ENCODE measurements around the gene CTNND2.
"Not testable (repeated sequence)": the region's sequence is repeated elsewhere in the genome, so short reads cannot be mapped to it uniquely, and the experiment has no call there.

Gene CTNND2

GRCh38 chr5:11656916-11657315 is 247.3 kb downstream of the CTNND2 start:
- no peak for FAIRE-seq

DNA sequence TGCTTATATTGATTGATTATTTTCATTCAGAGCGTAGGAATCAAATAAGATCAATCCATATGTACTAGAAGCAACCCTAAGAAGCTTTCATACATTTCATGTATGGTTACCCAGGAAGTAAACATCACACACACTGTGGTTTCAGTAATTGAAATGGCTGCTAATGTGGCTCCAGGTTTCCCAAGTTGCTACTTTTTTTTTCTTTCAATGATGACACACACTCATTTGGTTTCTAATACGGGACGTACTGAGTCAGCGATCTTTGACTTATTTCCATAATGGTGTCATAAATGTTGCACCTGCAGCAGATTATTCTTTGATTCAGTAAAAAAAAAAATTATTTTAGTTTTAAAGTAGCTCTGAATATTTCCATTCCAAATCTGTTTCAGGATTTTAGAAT is 248.6 kb downstream of the CTNND2 start:
- FAIRE-seq = no peak

- no peak for FAIRE-seq
These were observed 253.3 kb downstream of the CTNND2 start for GRCh38 chr5:11650936-11651335.

DNA sequence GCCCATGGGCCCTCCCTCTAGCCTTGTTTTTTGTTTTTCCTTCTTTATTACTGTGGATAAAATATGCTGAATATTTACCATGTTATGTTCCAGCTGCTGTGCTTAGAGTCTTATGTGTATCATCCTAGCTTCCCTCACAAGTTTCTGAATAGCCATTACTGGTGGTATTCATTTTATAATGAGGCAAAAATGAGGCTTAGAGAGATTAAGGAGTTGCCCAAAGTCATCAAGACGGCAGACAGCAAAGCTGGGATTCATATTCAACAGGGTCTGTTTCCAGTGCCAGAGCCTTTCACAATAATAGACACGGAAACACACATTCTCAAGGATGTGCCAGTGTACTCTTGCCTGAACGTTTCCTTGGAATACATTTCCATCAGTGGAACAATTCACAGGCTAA is 258.1 kb downstream of the CTNND2 start:
- no peak for FAIRE-seq

GRCh38 chr5:11642438-11642837 is 261.8 kb downstream of the CTNND2 start:
- FAIRE-seq = no peak

DNA sequence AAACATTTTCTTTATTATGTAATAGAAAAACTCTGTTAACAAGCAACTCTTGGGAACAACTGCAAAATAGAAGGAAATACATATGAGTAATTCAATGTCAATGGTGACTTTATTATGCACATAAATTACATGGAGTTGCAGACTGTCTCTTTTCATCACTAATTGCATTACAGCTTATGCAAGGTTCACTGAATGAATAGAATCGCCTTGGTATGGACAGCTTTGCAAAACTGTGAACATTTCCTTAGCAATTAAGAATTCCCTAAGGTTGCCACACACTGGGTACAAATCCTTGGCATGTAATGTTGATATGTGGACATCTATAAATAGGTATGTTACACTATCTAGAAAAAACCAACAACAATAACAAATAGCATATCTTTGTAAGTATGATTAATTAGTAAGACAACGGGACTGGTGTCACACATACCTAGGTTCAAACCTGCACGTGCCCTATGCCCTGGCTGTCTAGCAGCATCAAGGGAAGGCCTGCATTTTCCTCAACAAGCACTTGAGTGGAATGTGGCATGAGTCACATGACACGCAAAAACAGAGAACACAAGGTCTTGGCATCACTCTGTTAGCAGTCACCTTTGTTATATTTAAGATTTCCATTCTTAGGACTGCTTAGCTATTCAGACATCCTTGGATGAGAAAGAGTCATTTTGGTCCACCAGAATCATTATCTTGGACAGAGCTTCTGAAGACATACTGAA is 263.9 kb downstream of the CTNND2 start:
- no peak for FAIRE-seq

DNA sequence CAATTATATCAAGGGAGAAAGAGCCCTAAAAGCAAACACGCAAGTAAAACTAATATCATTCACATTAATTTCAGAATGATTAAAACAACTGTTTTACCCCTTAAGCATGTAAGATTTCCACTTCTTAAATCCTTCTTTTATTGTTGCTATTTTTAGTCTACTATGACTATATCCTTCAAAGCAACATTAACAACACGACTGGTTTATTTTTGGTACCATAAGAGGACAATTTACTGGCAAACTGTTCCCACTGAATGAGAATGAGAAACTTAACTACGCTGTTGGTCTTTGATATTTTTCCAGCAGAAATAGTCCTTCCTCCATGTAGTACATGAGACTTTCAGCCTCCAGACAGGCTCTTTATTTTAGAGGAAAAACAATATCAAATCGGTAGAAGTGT is 281.5 kb downstream of the CTNND2 start:
- FAIRE-seq = no peak

DNA sequence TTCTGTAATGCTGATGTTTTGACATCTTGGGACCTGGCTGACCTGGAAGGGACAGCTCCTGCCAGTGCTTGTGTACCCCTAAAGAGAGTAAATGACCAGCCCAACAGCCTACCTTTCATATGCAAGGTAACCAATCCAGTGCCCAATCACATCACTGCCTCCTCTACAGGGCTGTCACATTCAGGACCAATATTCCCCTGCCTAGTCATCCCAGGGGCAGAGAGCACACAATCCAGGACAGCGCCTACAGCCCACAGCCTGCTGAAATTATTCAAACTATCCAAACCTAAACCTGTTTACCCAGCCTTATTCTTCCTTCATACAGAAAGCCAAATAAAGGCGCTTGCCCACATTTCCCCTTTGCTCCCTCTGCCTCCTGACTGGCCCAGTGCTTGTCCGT is 284.1 kb downstream of the CTNND2 start:
- FAIRE-seq = no peak

DNA sequence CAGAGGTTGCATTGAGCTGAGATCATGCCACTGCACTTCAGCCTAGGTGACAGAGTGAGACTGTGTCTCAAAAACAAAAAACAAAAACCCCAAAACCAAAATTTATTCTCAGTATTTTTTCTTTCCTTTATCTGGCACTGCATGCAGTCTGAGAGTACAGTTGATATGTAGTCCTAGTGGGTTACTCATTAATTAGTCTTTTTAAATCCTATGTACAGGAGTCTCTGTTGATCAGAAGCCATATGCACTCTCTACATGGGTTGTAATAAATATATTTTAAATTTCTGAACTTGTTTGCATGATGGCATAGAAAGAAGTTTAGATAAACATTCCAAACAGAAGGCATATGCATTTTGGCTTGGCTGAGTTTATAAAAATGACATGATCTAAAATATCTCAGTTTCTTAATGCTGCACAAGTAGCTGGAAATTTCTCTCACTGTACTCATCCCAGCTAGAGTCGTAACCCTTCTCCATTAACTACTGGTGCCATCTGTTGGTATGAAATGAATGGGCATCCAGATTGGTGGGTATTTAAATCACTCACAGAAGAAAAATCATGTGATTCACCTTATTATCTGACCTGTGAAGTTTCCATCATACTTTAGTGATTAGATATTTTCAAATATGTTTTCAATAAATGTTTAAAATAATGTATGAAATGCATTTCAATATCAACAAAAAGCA is 284.8 kb downstream of the CTNND2 start:
- FAIRE-seq = no peak

DNA sequence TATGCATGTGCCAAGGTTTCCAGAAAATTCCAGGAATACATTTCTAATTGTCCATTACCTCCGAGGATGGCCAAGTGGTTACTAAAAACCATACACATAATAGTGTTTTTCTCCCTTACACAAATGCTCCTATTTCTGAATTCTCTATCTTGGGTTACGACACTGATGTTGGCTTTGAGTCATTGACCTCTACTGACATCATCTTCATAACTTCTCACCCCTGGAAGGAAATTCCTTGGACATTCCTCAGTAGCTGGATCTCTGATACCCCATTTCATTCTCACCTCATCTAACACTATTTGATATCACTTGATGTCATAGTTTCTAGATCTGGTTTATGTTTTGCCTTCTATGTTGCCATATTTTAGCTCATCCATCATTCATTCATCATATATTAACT is 287.2 kb downstream of the CTNND2 start:
- FAIRE-seq = no peak

DNA sequence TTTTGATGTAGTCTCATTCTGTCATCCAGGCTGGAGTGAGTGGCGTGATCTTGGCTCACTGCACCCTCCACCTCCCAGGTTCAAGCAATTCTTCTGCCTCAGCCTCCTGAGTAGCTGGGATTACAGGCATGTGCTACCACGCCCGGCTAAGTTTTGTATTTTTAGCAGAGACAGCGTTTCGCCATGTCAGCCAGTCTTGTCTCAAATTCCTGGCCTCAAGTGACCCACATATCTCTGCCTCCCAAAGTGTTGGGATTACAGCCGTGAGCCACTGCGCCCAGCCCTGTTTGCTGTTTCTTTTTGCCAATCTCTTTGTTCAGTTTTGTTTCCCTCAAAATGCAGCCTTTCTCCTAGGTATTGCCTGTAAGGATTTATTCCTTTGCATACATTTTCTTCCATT is 287.6 kb downstream of the CTNND2 start:
- not testable (repeated sequence) for FAIRE-seq

- FAIRE-seq = no peak
These were observed 293.2 kb downstream of the CTNND2 start for GRCh38 chr5:11611011-11611410.

DNA sequence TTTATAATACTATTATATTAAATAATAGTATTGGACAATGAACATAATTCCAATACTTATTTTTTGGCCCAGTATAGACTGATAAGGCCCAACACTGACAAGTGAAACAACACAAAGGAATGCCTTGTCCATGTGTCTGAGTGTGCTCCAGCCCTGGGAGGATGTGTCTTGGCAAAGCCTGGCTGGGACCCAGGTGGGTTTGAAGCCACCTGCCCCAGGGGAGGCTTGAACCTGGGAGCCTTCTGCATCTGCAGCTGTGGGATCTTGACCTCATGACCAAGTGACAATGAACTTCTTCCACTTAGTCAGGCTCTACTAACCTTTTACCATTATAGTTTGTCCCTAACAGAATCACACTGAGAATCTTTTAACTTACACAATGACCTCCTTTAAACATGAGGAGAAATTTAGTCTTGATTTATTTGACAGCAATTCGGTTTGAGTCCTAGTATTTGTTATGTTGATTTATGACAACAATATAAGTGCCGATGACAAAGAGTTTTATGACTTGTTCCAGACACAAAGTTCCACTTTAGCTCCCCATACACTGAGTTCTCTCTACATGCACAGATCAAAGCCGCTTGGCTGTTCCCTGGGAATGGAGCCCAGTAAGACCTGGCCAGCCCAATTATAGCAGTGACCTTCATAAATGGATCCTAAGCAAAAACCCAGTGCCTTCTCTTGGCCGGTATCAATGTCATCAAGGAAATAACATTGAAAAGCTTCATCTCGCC is 294.5 kb downstream of the CTNND2 start:
- FAIRE-seq = no peak

- no peak for FAIRE-seq
These were observed 295.7 kb downstream of the CTNND2 start for GRCh38 chr5:11608530-11608929.

DNA sequence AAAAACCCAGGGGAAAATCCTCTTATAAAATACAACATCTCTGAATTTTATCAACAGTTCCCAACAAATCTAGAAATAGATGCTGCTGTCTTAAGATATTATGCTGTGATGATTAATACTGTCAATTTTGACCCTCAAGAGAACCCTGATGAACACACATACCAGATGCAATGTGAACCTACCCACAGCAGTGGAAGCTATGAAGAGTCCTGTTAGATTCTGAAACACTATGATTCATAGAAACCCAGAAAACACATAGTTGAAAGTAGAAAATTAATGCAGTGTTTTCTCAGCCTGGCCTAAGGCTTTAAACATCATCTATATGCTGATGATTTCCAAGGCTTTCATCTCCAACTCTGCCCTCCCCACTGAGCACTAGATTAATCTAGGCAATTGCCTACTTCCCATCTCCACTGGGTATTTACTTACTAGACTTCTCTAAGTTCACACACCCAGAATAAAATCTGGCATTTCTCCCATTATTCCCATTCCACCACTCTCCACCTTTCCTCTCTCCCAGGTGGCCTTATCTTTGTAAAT is 296.2 kb downstream of the CTNND2 start:
- no peak for FAIRE-seq

GRCh38 chr5:11602298-11602697 is 301.9 kb downstream of the CTNND2 start:
- FAIRE-seq = no peak

GRCh38 chr5:11599499-11599898 is 304.7 kb downstream of the CTNND2 start:
- no peak for FAIRE-seq

- FAIRE-seq = no peak
These were observed 307.6 kb downstream of the CTNND2 start for GRCh38 chr5:11596657-11597071.

- FAIRE-seq = no peak
These were observed 308.1 kb downstream of the CTNND2 start for GRCh38 chr5:11596185-11596584.

DNA sequence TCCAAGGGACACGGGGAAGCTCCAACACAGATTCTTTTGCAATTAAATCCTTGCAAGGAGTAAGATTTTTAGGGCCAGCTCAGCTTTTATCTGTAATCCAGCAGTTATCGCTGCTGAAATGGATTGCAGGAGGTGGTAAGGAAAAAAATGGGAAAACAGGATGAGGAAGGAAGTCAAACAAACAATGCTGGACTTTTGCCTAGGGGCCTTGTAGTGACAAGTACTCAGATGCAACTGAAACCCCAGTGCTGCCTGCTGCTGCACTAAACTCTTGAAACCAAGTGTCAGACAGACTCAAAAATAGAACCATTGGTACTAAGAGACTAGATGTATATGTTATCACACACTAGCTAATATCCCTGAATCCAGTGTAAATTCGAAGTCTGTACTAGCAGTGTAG is 309.2 kb downstream of the CTNND2 start:
- FAIRE-seq = no peak

DNA sequence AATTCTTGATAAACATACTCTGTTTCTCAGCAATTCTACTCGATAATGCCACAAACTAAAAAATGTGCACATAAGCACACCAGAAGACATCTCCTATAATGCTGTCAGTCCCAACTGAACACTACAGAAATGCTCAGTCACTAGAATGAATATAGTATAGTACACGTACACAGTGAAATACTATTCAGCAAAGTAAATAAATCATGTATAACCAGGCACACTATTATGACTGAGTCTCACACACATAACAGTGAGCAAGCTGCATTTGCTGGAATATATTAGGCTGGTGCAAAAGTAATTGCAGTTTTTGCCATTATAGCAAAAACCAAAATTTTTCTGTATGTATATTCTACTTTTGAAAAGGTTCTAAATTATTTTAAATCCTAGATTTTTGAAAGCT is 310.2 kb downstream of the CTNND2 start:
- no peak for FAIRE-seq

DNA sequence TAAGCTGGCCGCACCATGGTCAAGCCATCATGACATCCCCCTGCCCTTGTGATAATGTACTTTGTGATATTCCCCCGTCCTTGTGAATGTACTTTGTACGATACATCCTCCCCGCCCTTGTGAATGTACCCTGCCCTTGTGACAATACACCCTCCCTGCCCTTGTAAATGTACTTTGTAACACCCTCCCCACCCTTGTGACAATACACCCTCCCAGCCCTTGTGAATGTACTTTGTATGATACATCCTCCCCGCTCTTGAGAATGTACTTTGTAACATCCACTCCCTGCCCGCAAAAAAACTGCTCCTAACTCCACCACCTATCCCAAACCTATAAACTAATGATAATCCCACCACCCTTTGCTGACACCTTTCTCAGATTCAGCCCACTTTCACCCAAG is 313.8 kb downstream of the CTNND2 start:
- no peak for FAIRE-seq

DNA sequence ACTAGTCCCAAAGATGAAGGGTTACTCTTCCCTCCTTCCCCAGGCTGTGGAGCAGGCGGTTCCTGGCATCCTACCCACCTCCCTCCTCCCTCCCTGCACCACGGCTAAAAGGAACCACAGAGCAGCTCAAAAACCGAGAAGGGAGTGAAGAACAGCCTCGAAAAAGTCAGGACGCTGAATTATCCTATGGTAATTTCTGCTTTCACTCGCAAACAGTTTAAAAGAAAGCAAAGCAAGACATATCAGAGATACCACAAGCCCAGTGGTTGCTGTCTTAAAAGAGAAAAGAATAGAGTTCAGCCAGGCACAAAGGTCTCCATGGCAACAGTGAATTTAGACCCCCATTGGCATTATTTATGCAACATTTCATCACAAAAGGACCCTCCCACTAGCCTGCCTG is 315.4 kb downstream of the CTNND2 start:
- FAIRE-seq = no peak

DNA sequence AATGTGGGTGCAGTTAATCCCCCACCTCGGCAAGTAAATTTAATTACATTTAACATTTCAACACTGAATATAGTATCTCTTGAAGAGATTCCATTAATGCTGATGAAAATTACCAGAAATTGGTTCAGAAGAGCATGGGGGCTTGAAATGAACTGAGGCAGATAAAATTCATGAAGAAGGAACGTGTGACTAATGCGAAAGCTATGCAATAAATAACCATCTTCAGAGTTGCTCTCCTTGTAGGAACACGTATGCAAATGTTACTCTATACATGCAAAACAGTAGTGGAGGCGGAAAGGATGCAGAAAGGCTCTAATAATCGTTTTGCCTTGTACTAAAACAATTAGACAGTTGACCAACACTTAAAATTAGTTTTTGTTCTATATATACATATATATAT is 320.2 kb downstream of the CTNND2 start:
- no peak for FAIRE-seq

Measured in endometrium (tissue), 2 donors.